ENCODE data around the gene PHAF1.

Gene PHAF1

DNA sequence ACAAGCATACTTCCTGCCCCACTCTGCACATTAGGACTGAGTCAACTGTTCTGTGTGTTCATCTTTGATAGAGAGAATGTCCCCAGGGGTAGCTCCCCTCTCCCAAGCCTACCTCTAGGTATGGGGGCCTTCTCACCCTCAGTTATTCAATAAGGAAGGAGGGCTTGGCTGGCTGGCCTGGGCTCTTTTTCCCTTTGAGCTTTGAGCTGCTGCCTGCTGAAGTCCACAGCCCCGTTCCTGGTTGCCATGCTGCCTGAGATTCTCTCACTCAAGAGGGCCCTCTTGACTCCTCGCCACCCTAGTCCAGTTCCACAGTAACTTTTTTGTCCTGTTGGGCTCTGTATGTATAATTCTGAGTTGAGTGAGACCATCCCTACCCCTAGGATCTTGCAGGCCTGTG lies 36.0 kb downstream of the PHAF1 start:
- no peak for FAIRE-seq
- no peak for DNase-seq (ENCODE audit: insufficient read length, low spot score)

DNA sequence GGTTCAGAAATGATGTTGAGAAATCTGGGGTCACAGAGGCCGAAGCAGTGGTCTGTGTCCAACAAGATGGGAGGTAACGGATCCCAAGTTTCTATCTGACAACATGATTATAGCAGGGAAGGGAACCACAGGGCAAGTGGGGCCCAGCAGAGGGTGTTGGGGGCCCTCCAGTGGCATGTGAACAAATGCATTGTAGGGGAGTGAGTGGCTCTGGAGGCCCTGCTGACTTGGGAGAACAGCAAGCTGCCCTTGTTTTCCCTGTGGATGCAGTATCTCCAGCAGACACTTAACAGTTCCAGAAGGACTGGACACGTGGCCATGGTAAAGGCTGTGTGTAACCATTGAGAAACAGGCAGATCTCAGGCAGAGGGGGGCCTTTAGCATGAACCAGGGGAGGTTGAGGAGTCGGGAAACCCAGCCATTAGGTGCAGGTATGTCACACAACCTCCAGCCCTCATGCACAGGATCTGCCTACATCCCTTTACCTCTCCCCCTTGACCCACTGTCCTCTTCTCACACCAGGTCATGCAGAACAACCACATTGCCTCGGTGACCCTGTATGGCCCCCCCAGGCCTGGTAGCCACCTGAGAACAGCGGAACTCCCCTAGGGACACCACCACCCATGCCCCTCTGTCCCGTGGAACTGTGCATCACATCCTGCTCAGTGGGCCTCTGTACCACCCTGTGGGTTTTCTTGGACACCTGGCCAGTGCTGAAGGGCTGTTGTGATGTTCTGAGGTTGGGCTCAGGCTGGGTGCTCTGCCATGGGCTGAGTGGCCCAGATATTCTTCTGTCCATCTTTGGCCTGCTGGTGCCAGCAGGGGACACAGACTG lies 37.0 kb downstream of the PHAF1 start:
- DNase-seq (ENCODE audit: insufficient read length, low spot score) = no peak

DNA sequence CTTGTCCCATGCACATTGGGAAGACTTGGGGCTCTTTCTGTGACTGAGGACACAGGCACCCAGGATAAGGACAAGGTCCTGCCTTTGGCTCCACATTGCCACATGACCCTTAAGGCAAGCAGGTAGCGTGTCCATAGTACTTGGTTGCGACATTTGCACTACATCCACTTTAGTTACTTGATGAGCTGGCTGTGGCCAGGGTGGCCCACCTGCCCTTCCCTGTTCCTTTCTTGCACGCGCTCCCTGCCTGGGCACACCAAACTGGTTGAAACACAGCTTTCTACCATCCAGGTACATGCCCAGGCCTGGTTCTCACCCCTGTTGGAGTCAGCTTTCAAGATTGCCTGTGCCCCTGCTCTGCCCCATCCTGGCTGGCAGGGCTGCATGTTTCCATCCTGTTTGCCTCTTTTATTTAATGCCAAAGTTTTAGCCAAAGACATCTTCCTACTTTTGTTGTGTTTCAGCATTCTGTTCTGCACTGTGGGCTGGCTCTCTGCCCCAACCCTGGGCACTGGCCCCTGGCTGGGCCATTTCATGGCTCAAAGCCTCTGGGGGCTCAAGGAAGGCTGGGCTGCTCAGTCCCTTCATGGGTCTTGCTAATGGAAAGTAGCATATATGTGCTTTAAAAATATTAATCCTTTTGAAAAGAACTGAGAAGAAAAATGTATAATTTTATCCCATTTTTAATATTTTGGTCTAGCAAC lies 37.8 kb downstream of the PHAF1 start:
- no peak for DNase-seq (ENCODE audit: insufficient read length, low spot score)
- no peak for FAIRE-seq

More for the DNA sequence above, 37.0 kb downstream of the PHAF1 start:
- no peak for FAIRE-seq

DNA sequence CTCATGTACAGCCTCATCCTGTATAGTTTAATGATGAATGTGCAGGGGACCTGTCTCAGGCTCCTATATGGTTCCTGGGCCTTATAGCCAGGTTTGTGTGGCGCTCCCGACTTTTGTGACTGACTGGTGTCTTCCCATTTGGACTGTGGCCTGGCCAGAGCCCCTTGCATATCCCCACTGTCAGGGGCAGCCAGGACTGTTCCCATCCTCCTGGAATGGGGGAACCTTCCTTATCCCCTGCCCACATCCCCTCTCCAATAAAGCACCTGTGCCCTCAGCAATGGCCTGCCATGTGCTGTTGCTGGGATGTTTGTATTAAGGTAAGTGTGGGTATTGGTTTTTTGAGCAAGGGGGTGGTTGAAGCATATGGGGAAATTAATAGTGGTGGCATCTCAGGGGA lies 38.5 kb downstream of the PHAF1 start:
- DNase-seq (ENCODE audit: insufficient read length, low spot score) (no peak), FAIRE-seq (no peak)

DNA sequence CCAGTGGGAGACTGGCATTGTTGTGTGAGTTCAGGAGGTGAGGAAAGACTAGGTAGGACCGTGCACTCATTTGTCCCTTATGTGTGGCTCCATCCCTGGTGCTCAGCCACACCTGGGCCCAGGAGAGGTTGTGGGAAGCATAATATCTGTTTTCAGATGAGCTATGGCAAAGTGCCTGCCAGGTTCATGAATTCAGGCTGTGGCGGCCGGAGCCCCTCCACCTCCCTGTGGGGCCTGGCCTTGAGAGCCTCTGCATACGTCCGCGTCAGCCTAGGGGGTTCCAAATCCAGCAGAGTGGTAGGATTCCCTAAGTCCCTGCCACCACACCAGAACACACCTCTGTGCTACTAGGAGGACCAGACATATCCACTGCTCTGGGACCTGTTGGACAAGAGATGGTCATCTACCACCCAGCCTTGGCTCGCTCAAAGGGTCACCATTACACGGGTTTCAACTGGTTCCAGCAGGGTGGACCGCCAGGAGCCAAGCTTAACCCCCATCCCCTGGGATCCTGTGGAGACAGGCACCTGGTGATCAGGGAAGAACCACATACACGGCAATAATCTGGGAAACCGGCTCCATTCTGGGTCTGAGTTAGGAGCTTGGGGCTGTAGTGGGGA lies 39.0 kb downstream of the PHAF1 start:
- no peak for FAIRE-seq
- no peak for DNase-seq (ENCODE audit: insufficient read length, low spot score)

DNA sequence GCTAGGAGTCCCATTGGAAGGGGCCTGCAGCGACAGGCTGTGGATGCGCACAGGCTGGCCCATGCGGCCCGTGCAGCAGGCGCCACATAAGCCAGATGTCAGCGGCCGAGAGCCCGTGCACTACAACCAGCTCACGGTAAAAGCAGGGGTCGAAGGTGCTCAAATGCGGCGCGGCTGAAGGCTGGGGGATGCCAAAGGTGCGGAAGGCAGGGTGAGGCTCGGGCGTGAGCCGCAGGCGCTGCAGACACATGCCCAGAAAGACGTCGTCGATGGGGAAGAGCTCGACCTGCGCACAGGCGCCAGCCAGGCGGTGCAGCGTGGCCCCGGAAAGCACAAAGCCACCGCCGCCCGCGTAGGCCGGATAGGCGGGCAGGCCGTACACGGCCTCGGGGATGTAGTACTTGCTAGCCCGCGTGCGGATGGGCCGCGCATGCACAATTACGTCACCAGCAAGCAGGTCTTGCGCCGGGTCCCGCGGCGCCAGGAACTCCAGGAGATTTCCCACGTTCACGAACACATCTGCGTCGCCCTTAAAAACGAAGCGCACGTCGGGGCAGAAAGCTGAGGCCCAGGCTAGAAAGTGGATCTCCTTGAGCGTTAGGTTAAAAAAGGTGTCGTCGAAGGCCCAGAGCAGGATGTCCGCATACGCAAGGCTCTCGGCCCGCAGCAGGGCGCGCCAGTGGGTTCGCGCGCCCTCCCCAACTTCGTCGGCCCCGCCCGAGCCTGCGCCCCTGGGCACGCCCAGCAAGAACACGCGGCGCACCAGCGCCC lies 39.7 kb downstream of the PHAF1 start:
- DNase-seq (ENCODE audit: insufficient read length, low spot score) (no peak), FAIRE-seq (no peak)

DNA sequence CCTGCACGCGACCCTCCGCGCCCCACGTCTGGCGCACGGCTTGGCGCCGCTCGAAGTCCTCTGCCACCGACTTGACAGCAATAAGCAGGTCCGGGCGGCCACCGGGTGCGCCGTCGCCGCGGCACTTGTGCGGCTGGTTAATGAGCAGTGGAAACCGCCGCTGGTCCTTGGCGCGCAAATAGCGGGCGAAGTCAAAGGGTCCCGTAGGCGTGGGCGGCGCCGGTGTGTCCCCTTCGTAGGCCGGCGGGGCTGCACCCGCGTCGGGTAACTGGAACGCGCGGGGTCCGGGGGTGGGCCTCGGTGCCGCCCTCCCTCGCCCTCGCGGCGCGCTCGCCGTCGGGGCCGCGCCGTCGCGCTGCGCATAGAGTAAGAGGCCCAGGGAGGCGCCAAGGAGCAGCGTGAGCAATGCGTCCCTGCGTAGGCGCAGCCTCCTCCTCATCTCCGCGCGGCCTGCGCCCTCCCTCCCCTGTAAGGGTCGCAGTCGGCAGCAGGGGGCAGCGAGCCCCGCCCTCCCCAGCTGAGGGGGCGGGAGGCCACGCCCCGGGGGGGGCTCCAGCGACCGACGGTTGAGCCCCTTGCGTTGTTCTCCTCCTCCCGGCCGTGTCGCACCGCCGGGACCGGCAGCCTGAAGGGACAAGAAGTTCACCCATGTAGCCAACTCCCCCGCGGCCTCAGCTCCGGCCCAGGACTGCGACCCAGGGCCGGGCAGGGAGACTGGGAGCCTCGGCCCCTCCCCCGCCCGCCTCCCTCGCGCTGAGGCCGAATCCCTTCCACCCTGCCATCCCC lies 40.5 kb downstream of the PHAF1 start:
- FAIRE-seq (peak; percentile 71), DNase-seq (ENCODE audit: insufficient read length, low spot score) (no peak)

DNA sequence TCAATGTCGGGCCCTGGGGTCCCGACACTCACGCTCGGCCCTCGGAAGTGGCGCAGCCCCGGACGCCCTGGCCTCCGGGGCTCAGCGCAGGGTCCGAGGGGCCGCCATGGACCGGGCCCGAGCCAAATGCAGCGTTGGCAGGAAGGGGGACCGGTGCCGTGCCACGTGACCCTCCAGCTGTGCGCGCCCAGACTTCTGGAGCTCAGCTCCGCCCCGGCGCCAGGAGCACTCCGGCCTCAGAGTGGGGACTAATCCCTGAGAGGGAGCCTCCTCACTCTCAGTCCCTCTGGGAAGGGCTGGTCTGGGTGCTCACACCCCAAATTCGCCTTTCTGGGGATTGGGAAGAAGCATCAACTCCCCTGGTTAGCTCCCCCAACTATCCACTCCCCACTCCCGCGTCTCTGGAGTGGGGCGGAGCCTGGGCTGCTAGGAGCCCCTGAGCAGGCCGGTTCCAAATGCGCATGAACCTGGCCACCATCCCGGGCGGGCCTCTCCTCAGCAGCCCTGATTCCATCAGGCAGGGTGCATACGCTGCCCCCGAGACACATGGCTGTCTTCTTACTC lies 41.2 kb downstream of the PHAF1 start, which contains the start of gene B3GNT9:
Gene B3GNT9 (minus strand): TSS at position 166 of the 564 bp plus-strand sequence. CDS start 513 bp downstream, outside the sequence.
- DNase-seq (ENCODE audit: insufficient read length, low spot score) (no peak), FAIRE-seq (peak; percentile 57)

DNA sequence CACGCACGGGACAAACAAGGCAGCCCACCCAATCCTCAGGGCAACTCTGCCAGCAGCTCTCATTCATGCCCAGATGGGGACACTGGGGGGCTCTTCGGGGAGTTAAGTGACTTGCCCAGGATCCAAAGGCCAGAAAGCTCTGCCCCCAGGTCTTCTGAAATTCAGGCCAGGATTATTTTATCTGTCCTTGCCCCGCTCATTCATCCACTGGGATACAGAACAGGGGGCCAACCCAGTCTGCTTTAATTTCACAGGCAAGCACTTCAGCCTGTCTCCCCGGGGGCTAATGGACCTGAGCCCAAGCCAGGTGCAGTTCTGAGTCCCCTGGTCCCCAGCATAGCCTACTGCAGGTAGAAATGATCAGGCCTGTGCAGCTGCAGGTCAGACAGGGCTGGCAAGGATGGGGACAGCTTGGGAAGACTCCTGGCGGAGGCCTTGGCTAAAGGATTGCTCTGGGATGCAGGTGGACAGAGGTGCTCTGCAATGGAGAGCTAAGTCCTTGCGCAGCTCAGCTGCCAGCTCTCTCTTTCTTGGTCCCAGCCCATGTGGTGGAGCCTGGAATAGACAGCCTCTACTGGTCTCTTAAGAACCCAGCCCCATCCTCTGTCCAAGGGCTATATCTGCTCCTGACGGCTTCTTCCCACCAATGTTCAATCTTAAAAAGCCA lies 41.8 kb downstream of the PHAF1 start:
- FAIRE-seq (no peak), DNase-seq (ENCODE audit: insufficient read length, low spot score) (no peak)

DNA sequence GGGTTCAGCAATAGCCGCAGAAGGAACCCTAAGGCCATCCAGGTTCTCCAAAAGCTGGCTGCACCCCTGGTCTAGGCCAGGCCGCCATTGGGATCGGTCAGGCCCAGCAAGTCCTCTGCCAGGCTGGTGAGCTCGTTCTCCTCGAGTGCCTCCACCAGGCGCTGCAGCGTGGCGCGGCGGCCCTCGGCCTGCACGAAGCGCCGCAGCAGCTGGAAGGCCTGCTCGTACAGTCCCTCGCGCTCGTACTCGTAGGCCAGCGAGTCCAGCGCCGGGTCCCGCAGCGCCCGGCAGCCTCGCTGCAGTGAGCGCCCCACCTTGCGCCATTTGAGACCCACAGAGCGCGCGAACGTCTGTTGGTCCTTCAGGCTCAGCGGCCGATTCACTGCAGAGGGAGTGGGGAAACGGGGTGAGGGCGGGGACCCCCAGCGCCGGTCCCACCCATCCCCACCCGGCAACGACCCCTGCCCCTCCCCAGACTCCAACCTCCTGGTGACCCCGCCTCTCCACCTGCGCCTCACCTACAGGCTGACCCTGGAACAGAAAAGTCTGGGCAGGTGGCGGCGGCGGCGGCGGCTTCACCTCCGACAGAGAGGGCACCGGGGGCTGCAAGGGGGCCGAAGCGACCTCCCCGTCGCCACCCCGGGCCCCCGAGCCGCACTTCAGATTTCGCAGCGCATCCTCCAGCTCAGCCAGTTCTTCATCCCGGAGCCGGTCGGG lies 45.0 kb downstream of the PHAF1 start:
- FAIRE-seq (no peak), DNase-seq (ENCODE audit: insufficient read length, low spot score) (no peak)

DNA sequence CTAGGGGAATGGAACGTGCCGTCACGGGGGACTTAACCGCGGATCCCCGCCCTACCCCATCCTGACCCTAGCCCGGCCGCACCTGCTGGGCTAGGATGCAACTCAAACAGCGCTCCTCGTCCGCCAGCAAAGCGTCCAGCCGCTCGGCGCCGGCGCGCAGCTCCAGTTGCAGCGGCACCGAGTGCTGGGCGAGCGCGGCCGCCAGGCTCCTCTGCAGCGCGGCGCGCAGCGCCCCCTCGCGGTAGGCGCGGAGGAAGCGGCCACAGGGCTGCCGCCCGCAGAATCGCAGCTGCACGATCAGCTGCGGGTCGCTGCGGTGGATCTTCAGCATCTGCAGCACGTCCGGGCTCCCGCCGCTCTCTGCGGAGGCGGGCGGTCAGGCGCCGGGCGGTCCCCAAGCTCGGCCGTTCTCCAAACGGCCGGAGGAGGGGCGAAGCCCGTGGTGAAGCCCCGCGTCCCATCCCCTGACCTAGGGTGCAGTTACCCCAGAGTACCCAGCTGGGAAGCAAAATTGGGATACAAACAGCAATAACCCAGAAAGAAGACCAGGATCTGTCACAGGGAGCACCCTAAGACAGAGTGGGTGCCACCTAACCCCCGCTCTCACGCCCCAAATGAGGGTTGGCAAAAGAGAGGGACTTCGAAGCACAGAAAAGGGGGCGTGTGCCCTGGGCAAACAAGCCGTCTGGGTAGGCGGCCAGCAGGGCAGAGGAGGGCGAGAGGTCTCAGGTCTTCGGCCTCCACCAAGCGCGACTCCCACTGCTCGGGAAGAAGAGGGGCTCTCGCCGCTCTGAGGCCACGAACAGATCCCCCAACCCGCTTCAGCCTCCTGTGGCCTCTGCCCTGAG lies 45.8 kb downstream of the PHAF1 start:
- DNase-seq (ENCODE audit: insufficient read length, low spot score) (peak; percentile 87), FAIRE-seq (peak; percentile 99)

DNA sequence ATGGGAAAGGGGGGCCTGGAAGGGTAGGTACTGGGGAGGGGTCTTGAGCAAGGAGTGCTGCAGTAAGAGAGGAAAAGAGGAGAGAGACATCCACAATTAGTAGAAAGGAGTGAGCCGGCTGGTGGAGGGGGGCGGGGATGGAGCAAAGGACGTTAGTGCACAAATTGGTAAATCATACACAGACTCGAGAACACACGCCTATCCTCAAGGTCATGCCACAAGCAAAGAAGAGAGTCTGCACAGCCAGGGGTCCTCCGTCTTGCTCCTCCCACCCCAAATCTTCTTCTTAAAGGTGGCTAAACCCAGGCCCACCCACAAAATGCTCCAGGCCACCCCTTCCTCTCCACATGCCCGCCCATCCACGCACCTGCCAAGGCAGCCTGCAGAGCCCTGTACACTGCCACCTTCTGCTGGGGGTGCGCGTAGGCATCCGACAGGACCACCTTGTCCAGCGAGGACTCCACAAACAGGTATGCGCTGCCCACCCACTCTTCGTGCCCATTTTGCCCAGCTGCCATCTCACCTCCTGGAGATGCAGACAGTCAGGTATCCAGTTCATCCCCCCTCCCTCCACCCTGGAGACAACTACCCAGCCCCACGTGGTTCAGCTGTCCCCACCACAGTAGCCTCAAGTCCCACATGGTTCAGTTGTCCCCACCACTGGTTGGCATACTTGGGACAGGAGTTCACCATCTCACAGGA lies 46.6 kb downstream of the PHAF1 start:
- FAIRE-seq (peak; percentile 48), DNase-seq (ENCODE audit: insufficient read length, low spot score) (no peak)

DNA sequence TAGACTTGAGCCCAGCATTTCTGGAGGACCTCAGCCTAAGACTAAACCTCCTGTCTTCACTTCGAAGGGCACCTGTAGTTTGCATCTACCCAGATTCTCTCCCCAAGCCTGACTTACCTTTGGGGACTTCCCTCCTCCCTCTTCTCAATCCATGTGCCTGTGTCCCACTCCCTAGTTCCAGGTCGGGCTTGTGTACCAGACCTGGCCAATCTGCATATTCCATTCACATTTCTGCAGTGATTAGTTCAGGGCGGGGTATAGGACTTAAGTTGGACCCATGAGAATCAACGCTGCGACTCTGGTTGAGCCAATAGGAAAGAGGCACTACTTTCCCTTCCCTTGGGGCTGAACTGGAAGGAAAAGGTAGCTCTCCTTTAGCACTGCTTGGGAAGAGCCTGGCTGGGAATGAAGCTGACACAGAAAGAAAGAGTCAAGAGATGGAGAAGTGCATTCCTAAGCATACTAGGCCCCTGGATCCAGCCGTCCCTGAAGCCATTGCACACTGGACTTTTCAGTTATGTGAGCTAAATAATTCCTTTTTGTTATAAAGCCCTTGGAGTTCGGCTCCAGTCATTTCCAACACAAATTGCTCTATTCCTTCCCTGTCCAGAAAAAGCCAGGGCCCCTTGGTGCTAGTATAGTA lies 47.5 kb downstream of the PHAF1 start:
- FAIRE-seq (no peak), DNase-seq (ENCODE audit: insufficient read length, low spot score) (no peak)

DNA sequence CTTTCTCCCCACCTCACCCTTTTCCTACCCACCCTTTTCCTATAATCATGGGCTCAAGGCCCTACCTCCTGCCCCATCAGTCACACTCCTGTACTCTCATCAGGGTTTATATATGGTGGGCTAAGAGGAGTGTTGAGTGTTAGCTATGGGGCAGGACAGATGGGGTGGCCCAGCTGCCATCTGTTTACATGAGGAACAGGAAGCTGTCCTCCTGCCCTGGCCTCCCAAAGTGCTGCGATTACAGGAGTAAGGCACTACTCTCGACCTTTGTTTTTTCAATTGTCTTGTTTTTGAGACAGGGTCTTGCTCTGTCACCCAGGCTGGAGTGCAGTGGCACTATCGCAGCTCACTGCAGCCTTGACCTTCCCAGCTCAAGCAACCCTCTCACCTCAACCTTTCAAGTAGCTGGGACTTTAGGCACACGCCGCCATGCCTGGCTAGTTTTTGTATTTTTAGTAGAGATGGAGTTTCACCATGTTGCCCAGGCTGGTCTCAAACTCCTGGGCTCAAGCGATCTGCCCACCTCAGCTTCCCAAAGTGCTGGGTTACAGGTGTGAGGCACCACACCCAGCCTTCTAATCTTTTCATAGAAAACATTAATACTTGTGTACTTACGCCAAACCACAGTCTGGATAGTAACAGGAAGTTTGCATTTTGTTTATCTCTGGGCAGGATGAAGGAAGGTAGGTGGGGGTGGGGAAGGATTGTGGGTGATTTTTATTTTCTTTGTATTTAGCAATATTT lies 48.3 kb downstream of the PHAF1 start:
- no peak for DNase-seq (ENCODE audit: insufficient read length, low spot score)
- FAIRE-seq = no peak

DNA sequence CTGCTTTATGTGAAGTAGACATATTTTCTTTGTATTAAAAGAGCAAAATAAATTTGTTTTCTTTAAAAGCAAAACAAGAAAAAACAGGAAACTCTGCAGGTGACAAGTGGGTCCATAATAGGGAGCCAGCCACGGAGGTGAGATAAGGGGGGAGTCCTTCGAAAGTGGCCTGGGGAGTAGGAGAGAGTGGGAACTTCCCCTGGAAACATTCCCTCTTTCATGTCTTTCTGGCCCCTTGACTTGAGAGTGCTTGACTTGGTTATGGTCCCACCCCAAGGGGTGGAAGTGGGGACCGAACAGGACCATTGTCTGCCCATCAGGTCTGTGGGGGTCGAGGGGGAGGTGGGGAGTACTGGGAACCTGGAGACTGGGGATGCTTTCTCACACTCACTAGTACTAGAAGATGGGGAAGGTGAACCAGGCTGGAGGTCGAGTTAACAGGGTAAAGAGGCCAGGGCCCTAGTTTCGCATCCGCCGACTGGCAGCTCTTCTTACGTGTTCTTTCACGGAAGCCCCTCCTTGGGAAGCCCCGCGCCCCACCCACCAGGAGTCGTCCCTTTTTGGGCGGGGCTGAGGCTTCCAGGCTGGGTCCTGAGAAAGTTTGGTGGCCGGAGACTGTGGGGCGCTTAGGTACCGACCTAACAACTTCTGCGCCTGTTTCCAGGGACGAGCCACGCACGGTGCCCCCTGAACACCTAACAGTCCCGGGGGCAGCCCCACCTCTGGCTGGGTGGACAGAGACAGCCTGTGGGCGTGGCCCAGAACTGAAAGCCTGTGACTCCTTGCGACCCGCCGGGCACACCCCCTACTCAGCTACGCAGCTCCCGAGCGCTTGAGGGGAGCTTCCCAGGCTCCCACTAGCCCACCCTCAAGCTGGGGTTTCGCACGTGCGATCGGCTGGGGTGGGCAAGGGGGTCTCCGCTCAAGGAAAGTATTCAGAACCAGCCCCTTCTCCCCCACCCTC lies 49.2 kb downstream of the PHAF1 start:
- FAIRE-seq (no peak), DNase-seq (ENCODE audit: insufficient read length, low spot score) (no peak)
